Loucy (cell line): ENCODE measurements around the gene PFKFB3.

Source experiments
- H2AFZ ChIP-seq: fragments of 200-600 bp; sonication (generic); 2 replicates; pipeline ENCODE4 v1.6.0; 2016; ENCODE audit warnings: antibody characterized with exemption, mild to moderate bottlenecking, low read length, moderate library complexity
- H3F3A ChIP-seq: fragments of 200-600 bp; 2 replicates; pipeline ENCODE4 v1.6.0; 2016; ENCODE audit warnings: antibody characterized with exemption, low read depth, mild to moderate bottlenecking
- H3K27me3 ChIP-seq: fragments of 200-600 bp; sonication (generic); 2 replicates; pipeline ENCODE4 v1.6.1; 2014; ENCODE audit warnings: low read length, mild to moderate bottlenecking; ENCODE audit not compliant: insufficient read depth, poor library complexity, severe bottlenecking
- H3K36me3 ChIP-seq: fragments of 200-600 bp; sonication (generic); 2 replicates; pipeline ENCODE4 v1.6.1; 2016; ENCODE audit warnings: low read length; ENCODE audit not compliant: insufficient read depth
- H3K4me1 ChIP-seq: fragments of 200-600 bp; sonication (generic); 2 replicates; pipeline ENCODE4 v1.5.1; 2014; ENCODE audit warnings: low read length, mild to moderate bottlenecking; ENCODE audit not compliant: insufficient read depth, poor library complexity, severe bottlenecking
- H3K4me2 ChIP-seq: fragments of 200-600 bp; sonication (generic); 2 replicates; pipeline ENCODE4 v1.6.0; 2014; ENCODE audit warnings: antibody characterized with exemption, low read length, low read depth, mild to moderate bottlenecking; ENCODE audit not compliant: poor library complexity, severe bottlenecking
- H3K4me3 ChIP-seq: fragments of 200-600 bp; sonication (generic); 2 replicates; pipeline ENCODE4 v1.5.1; 2014; ENCODE audit warnings: low read length, mild to moderate bottlenecking, mixed read lengths; ENCODE audit not compliant: poor library complexity, severe bottlenecking
- H3K79me2 ChIP-seq: fragments of 200-600 bp; sonication (generic); 2 replicates; pipeline ENCODE4 v1.6.1; 2014; ENCODE audit warnings: low read length; ENCODE audit not compliant: insufficient read depth
- H3K9ac ChIP-seq: fragments of 200-600 bp; sonication (generic); 2 replicates; pipeline ENCODE4 v1.6.0; 2014; ENCODE audit warnings: mild to moderate bottlenecking, low read depth, low read length, moderate library complexity; ENCODE audit not compliant: poor library complexity, severe bottlenecking
- H3K9me2 ChIP-seq: fragments of 200-600 bp; sonication (generic); replicated peaks from 2 replicates; pipeline ENCODE4 v1.6.1; 2016; ENCODE audit warnings: low read depth, low read length, mixed read lengths
- H3K9me3 ChIP-seq: fragments of 200-600 bp; sonication (generic); 2 replicates; pipeline ENCODE4 v1.6.1; 2014; ENCODE audit warnings: mild to moderate bottlenecking, antibody characterized with exemption, low read length, low read depth; ENCODE audit not compliant: insufficient read depth
- H4K20me1 ChIP-seq: fragments of 200-600 bp; sonication (generic); 2 replicates; pipeline ENCODE4 v1.6.0; 2014; ENCODE audit warnings: antibody characterized with exemption, low read length, mild to moderate bottlenecking; ENCODE audit not compliant: insufficient read depth, poor library complexity, severe bottlenecking
- EZH2phosphoT487 ChIP-seq: fragments of 200-600 bp; IDR thresholded peaks from 2 replicates; pipeline ENCODE4 v1.6.1; 2018; ENCODE audit warnings: antibody characterized with exemption, mild to moderate bottlenecking, moderate library complexity, borderline replicate concordance
- TF ChIP-seq, protein P1 (sequence below): fragments of 200-600 bp; sonication (generic); conservative IDR thresholded peaks from 2 replicates; pipeline ENCODE4 v1.5.1; 2014; ENCODE audit warnings: mild to moderate bottlenecking, antibody characterized with exemption, low read length

The PFKFB3 gene

GRCh38 chr10:6221971-6222751 is 19.4 kb downstream of the PFKFB3 start:
- H4K20me1 ChIP-seq, result peaks cover 12% of the 10 kb centered on the region
- peaks cover 3% of the 10 kb centered on the region; the same call in 1 of the 2 replicates for H3K79me2 ChIP-seq
- no peaks in the 10 kb centered on the region for H3K27me3 ChIP-seq
- H3K9me2 ChIP-seq, result no peaks in the 10 kb centered on the region
- H2AFZ ChIP-seq, result no peak overlapping the region
- no peaks in the 10 kb centered on the region for H3F3A ChIP-seq
- no peak overlapping the region for H3K4me3 ChIP-seq
- no peaks in the 10 kb centered on the region for H3K9me3 ChIP-seq
- no peak overlapping the region for H3K9ac ChIP-seq
- H3K4me1 ChIP-seq, result no peaks in the 10 kb centered on the region
- TF ChIP-seq, protein P1, sequence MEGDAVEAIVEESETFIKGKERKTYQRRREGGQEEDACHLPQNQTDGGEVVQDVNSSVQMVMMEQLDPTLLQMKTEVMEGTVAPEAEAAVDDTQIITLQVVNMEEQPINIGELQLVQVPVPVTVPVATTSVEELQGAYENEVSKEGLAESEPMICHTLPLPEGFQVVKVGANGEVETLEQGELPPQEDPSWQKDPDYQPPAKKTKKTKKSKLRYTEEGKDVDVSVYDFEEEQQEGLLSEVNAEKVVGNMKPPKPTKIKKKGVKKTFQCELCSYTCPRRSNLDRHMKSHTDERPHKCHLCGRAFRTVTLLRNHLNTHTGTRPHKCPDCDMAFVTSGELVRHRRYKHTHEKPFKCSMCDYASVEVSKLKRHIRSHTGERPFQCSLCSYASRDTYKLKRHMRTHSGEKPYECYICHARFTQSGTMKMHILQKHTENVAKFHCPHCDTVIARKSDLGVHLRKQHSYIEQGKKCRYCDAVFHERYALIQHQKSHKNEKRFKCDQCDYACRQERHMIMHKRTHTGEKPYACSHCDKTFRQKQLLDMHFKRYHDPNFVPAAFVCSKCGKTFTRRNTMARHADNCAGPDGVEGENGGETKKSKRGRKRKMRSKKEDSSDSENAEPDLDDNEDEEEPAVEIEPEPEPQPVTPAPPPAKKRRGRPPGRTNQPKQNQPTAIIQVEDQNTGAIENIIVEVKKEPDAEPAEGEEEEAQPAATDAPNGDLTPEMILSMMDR, result no peak
- no peak for TF ChIP-seq EZH2phosphoT487
- peaks cover 97% of the 10 kb centered on the region; the same call in 1 of the 2 replicates for H3K36me3 ChIP-seq
- H3K4me2 ChIP-seq, result no peak overlapping the region

- no peak for TF ChIP-seq EZH2phosphoT487
- Histone ChIP-seq H3F3A (no peaks in the 10 kb centered on the region), H3K27me3 (no peaks in the 10 kb centered on the region), H3K4me3 (no peak overlapping the region), H3K36me3 (peaks cover 97% of the 10 kb centered on the region; the same call in 1 of the 2 replicates), H3K79me2 (peaks cover 8% of the 10 kb centered on the region; the same call in 1 of the 2 replicates), H3K9ac (no peak overlapping the region), H3K9me2 (no peaks in the 10 kb centered on the region), H3K4me1 (no peaks in the 10 kb centered on the region), H2AFZ (no peak overlapping the region), H3K4me2 (no peak overlapping the region), H3K9me3 (no peaks in the 10 kb centered on the region), H4K20me1 (peaks cover 11% of the 10 kb centered on the region)
Observed at GRCh38 chr10:6222755-6223154, 20.0 kb downstream of the PFKFB3 start.

- H3F3A ChIP-seq, result no peaks in the 10 kb centered on the region
- H3K4me3 ChIP-seq, result no peak overlapping the region
- no peaks in the 10 kb centered on the region for H3K9me3 ChIP-seq
- peaks cover 17% of the 10 kb centered on the region for H4K20me1 ChIP-seq
- TF ChIP-seq EZH2phosphoT487, result no peak
- TF ChIP-seq, protein P1, result no peak
- H3K4me1 ChIP-seq, result no peaks in the 10 kb centered on the region
- no peak overlapping the region for H3K9ac ChIP-seq
- peaks cover 99% of the 10 kb centered on the region for H3K36me3 ChIP-seq
- no peak overlapping the region for H2AFZ ChIP-seq
- H3K27me3 ChIP-seq, result no peaks in the 10 kb centered on the region
- H3K79me2 ChIP-seq, result peaks cover 8% of the 10 kb centered on the region; the same call in 1 of the 2 replicates
- H3K9me2 ChIP-seq, result no peaks in the 10 kb centered on the region
- no peak overlapping the region for H3K4me2 ChIP-seq
Observed at GRCh38 chr10:6223981-6224380, 21.2 kb downstream of the PFKFB3 start.
